ENCODE measurements around the gene DUS4L. TPM values are rescaled to one million over a fixed set of nuclear protein-coding genes. Genes with fewer than 3 reads are reported as not detected.
A peak's percentile ranks its signal among the peaks of the same experiment; 100 is the strongest.

Gene DUS4L
- total and polyA plus RNA-seq, 2 experiments from 2014 or later: 5.4 to 12.5 TPM

DNA sequence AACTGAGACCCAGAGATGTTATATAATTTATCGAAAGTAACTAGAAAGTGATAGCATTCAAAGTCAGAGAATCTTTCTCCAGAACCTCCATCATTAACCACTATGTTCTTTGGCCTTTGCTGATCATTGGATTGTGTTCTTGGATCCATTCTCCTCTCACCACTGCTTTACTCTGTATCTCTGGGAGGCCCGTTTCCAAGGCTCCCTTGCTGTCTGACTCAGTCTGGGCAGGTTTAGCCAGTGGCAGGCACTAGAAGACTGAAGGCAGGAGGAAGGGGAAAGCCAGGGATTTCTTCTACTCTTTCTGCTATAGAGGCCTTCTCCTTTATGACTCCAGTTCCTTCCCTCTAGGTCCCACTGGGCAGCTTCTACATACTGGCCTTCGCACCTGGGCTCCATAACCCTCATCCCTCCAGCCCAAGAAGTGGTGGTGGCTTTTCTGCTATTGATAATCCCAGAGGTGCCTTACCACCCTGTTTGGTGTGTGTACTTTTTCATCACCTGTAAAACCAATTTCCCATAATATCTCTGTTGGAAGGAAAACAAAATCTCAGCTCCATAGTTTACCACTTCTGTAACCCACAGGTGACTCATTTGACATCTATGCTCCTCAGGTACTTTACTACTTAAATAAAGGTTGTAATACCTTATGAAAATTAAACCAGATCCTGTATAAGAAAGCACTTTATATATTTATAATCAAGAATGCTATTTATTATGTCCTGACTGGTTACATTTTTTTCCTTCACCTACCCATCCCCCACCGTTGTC is 52.3 kb downstream of the DUS4L start:
- Histone ChIP-seq H3K4me2 (no peak overlapping the region), H3K27me3 (no peaks in the 10 kb centered on the region), H3K27ac (no peak overlapping the region), H3K36me3 (replicated peaks; ENCODE audit: insufficient read depth, low read depth) (no peaks in the 10 kb centered on the region), H2AFZ (no peak overlapping the region), H3K4me3 (no peak overlapping the region), H3K4me1 (ENCODE audit: insufficient read depth) (peaks cover 4% of the 10 kb centered on the region), H3K9me3 (ENCODE audit: low read depth) (no peaks in the 10 kb centered on the region), H3K9me2 (replicated peaks; ENCODE audit: insufficient read depth) (no peaks in the 10 kb centered on the region), H4K20me1 (ENCODE audit: insufficient read depth, poor library complexity, severe bottlenecking) (no peaks in the 10 kb centered on the region), H3K79me2 (no peaks in the 10 kb centered on the region)
- 96% methylated on average over 4 of the region's 4 CpGs for WGBS (ENCODE audit: low lambda C conversion rate, missing lambda C conversion rate)
- no peak for TF ChIP-seq EZH2phosphoT487 (IDR thresholded peaks at IDR 0.05; ENCODE audit: low read depth, severe bottlenecking, unreplicated experiment)
- no peak for TF ChIP-seq EZH2 (IDR thresholded peaks at IDR 0.05; ENCODE audit: borderline replicate concordance)
- TF ChIP-seq, protein P1, sequence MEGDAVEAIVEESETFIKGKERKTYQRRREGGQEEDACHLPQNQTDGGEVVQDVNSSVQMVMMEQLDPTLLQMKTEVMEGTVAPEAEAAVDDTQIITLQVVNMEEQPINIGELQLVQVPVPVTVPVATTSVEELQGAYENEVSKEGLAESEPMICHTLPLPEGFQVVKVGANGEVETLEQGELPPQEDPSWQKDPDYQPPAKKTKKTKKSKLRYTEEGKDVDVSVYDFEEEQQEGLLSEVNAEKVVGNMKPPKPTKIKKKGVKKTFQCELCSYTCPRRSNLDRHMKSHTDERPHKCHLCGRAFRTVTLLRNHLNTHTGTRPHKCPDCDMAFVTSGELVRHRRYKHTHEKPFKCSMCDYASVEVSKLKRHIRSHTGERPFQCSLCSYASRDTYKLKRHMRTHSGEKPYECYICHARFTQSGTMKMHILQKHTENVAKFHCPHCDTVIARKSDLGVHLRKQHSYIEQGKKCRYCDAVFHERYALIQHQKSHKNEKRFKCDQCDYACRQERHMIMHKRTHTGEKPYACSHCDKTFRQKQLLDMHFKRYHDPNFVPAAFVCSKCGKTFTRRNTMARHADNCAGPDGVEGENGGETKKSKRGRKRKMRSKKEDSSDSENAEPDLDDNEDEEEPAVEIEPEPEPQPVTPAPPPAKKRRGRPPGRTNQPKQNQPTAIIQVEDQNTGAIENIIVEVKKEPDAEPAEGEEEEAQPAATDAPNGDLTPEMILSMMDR (IDR thresholded peaks at IDR 0.05; ENCODE audit: poor library complexity): no peak
- no peak for DNase-seq (ENCODE audit: low spot score)

DNA sequence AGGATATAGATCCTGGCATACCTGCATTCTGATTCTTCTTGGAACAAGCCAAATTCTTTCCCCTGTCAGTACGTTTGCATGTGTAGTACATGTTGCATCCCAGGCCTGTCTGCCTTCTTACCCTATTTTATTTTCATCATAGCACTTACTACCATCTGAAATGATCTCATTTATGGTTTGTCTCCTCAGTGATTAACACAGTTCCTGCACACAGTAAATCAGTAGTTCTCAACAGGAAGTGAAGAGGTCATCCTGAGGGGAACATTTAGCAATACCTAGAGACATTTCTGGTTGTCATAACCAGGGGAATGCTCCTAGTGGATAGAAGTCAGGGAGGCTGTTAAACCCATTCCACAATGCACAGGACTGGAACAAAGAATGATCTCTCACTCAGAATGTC is 58.7 kb downstream of the DUS4L start:
- no peaks in the 10 kb centered on the region for H3K27me3 ChIP-seq
- no peaks in the 10 kb centered on the region for H3K9me2 ChIP-seq (replicated peaks; ENCODE audit: insufficient read depth)
- 81% methylated on average over 1 of the region's 1 CpG for WGBS (ENCODE audit: low lambda C conversion rate, missing lambda C conversion rate)
- no peaks in the 10 kb centered on the region for H3K79me2 ChIP-seq
- peak; percentile 18 for DNase-seq (ENCODE audit: low spot score)
- H3K4me2 ChIP-seq: no peak overlapping the region
- no peak overlapping the region for H3K4me3 ChIP-seq
- no peaks in the 10 kb centered on the region for H3K4me1 ChIP-seq (ENCODE audit: insufficient read depth)
- H3K27ac ChIP-seq: no peak overlapping the region
- TF ChIP-seq, protein P1 (IDR thresholded peaks at IDR 0.05; ENCODE audit: poor library complexity): no peak
- no peak for TF ChIP-seq EZH2 (IDR thresholded peaks at IDR 0.05; ENCODE audit: borderline replicate concordance)
- no peak for TF ChIP-seq EZH2phosphoT487 (IDR thresholded peaks at IDR 0.05; ENCODE audit: low read depth, severe bottlenecking, unreplicated experiment)
- no peak overlapping the region for H2AFZ ChIP-seq
- no peaks in the 10 kb centered on the region for H4K20me1 ChIP-seq (ENCODE audit: insufficient read depth, poor library complexity, severe bottlenecking)
- H3K36me3 ChIP-seq (replicated peaks; ENCODE audit: insufficient read depth, low read depth): no peaks in the 10 kb centered on the region
- H3K9me3 ChIP-seq (ENCODE audit: low read depth): no peaks in the 10 kb centered on the region

DNA sequence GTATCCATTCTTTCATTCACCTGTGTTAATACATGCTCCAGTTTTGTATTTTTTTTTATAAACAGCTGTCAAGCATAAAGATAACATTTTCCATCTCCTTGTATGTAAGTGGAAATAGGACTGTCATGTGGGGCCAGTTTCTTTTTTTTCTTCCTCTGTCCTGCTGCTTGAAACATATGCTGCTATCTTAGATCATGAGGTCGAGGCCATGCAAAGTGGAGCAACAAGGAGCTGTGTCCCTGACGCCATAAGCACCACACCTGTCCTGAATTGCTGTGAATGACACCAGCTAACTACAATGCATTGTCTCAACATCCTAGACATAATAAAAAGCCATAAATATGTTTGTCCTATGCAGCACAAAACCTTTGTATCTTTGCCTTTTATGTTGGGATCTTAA is 59.1 kb downstream of the DUS4L start:
- no peaks in the 10 kb centered on the region for H3K79me2 ChIP-seq
- H3K27ac ChIP-seq: no peak overlapping the region
- no peak for TF ChIP-seq EZH2phosphoT487 (IDR thresholded peaks at IDR 0.05; ENCODE audit: low read depth, severe bottlenecking, unreplicated experiment)
- TF ChIP-seq, protein P1 (IDR thresholded peaks at IDR 0.05; ENCODE audit: poor library complexity): no peak
- H3K4me3 ChIP-seq: no peak overlapping the region
- H3K27me3 ChIP-seq: no peaks in the 10 kb centered on the region
- H3K4me2 ChIP-seq: no peak overlapping the region
- no peaks in the 10 kb centered on the region for H3K36me3 ChIP-seq (replicated peaks; ENCODE audit: insufficient read depth, low read depth)
- no peaks in the 10 kb centered on the region for H4K20me1 ChIP-seq (ENCODE audit: insufficient read depth, poor library complexity, severe bottlenecking)
- no peaks in the 10 kb centered on the region for H3K9me2 ChIP-seq (replicated peaks; ENCODE audit: insufficient read depth)
- DNase-seq (ENCODE audit: low spot score): no peak
- no peak overlapping the region for H2AFZ ChIP-seq
- 85% methylated on average over 2 of the region's 2 CpGs for WGBS (ENCODE audit: low lambda C conversion rate, missing lambda C conversion rate)
- H3K9me3 ChIP-seq (ENCODE audit: low read depth): no peaks in the 10 kb centered on the region
- H3K4me1 ChIP-seq (ENCODE audit: insufficient read depth): no peaks in the 10 kb centered on the region
